ENCODE data around the gene VPS37D.

GRCh38 chr7:73668886-73669230 lies 1.2 kb downstream of the VPS37D start:
- TF ChIP-seq CTCF (IDR thresholded peaks at IDR 0.05), result no peak
- TF ChIP-seq ZFX (IDR thresholded peaks at IDR 0.05; ENCODE audit: borderline replicate concordance), result no peak
